Uterus (tissue), 4 donors: ENCODE results near the gene DDOST. TPM values are rescaled to one million over a fixed set of nuclear protein-coding genes. Genes with fewer than 3 reads are reported as not detected.

Source experiments
- DNase-seq, 2 donors: peaks; one replicate each; pipeline ENCODE4 v3.0.0-alpha.2; 2019 to 2020
- H3K27ac ChIP-seq, 2 donors: fragments of 200-600 bp; sonication (generic); 1 replicate in 1 of 2; 2 replicates in 1 of 2; pipeline ENCODE4 v1.5.1; 2016 to 2018
- H3K27me3 ChIP-seq, 2 donors: fragments of 200-600 bp; sonication (generic); one replicate each; pipeline ENCODE4 v1.5.1; 2018 to 2019; ENCODE audit warnings: control low read depth in 1 of 2
- H3K36me3 ChIP-seq, 2 donors: fragments of 200-600 bp; sonication (generic); one replicate each; pipeline ENCODE4 v1.5.1; 2019; ENCODE audit warnings: control low read depth in 1 of 2
- H3K4me1 ChIP-seq, 2 donors: fragments of 200-600 bp; sonication (generic); one replicate each; pipeline ENCODE4 v1.5.1; 2018 to 2019; ENCODE audit warnings: control low read depth in 1 of 2
- H3K4me3 ChIP-seq, 2 donors: fragments of 200-600 bp; sonication (generic); 1 replicate in 1 of 2; 2 replicates in 1 of 2; pipeline ENCODE4 v1.5.1; 2018 to 2019; ENCODE audit warnings: mild to moderate bottlenecking in 1 of 2
- H3K9me3 ChIP-seq, 2 donors: fragments of 200-600 bp; sonication (generic); one replicate each; pipeline ENCODE4 v1.5.1; 2019; ENCODE audit warnings: control low read depth in 1 of 2
- POLR2A ChIP-seq, 2 donors: fragments of 450-650 bp; IDR thresholded peaks; one replicate each; pipeline ENCODE4 v1.6.1; 2016; ENCODE audit warnings: antibody characterized with exemption in 2 of 2, mild to moderate bottlenecking in 1 of 2, moderate library complexity in 1 of 2
- intact Hi-C: fragments of 100-400 bp; cut with DNase I; formaldehyde crosslinking; loops from one replicate; pipeline ENCODE4 v1.15.1; 2023; ENCODE audit warnings: low total_unique reads
- total RNA-seq, 4 donors: library from RNA; depleted of rRNA in 3 of 4; stranded (reverse); fragments of >200 nt in 3 of 4; gene quantifications; one replicate each; pipeline versions ENCODE4 v1.1.0 to v1.2.4, GENCODE V29; 2014 to 2023
- TF ChIP-seq, protein P1 (sequence below), 4 experiments: fragments of 200-600 bp in 2 of 4; fragments of 450-650 bp in 2 of 4; sonication (generic) in 2 of 4; IDR thresholded peaks; one replicate each; pipeline ENCODE4 v1.5.1; 2016 to 2019; ENCODE audit warnings: antibody characterized with exemption in 4 of 4, mild to moderate bottlenecking in 2 of 4, moderate library complexity in 1 of 4
- donor health status: DM: yes; HTN: yes; CAD: no.

The DDOST gene
- total RNA-seq, 4 donors from 2014 or later, result 101 to 236 (median 123) TPM

DNA sequence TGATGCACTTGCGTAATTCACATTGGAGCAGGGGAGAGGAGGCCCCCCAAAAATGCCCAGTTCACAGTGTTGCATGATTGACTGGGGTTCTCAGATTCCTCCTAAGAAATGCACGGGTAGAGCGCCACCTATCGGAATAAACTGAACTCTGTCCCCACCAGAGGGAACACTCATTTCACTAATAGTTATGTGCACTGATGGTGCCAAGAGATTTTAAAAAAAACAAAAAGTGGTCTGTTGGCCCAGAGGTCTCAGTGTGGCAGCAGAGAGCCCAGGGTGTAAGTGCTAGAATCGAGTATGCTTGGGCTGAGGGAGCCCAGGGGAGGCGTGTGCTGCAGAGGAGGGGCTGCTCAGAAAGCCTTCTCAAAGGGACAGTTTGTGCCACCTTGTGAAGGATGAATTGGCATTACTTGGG lies 21.0 kb downstream of the DDOST start:
- intact Hi-C loops, result loop anchor here (10.0 kb wide), 1 partner anchor 115 kb away; no protein-coding TSS in a partner anchor
- Histone ChIP-seq H3K4me3 (no peak overlapping the region), H3K36me3 (no peaks in the 10 kb centered on the region), H3K9me3 (no peaks in the 10 kb centered on the region), H3K27ac (no peak overlapping the region), H3K27me3 (no peaks in the 10 kb centered on the region), H3K4me1 (no peaks in the 10 kb centered on the region)
- TF ChIP-seq POLR2A (IDR thresholded peaks at IDR 0.05), result no peak
- TF ChIP-seq, protein P1, sequence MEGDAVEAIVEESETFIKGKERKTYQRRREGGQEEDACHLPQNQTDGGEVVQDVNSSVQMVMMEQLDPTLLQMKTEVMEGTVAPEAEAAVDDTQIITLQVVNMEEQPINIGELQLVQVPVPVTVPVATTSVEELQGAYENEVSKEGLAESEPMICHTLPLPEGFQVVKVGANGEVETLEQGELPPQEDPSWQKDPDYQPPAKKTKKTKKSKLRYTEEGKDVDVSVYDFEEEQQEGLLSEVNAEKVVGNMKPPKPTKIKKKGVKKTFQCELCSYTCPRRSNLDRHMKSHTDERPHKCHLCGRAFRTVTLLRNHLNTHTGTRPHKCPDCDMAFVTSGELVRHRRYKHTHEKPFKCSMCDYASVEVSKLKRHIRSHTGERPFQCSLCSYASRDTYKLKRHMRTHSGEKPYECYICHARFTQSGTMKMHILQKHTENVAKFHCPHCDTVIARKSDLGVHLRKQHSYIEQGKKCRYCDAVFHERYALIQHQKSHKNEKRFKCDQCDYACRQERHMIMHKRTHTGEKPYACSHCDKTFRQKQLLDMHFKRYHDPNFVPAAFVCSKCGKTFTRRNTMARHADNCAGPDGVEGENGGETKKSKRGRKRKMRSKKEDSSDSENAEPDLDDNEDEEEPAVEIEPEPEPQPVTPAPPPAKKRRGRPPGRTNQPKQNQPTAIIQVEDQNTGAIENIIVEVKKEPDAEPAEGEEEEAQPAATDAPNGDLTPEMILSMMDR (IDR thresholded peaks at IDR 0.05), result peak; percentile 43 to 71 (median 62)
- DNase-seq, result peak in 1 of 2 donors; percentile 31

DNA sequence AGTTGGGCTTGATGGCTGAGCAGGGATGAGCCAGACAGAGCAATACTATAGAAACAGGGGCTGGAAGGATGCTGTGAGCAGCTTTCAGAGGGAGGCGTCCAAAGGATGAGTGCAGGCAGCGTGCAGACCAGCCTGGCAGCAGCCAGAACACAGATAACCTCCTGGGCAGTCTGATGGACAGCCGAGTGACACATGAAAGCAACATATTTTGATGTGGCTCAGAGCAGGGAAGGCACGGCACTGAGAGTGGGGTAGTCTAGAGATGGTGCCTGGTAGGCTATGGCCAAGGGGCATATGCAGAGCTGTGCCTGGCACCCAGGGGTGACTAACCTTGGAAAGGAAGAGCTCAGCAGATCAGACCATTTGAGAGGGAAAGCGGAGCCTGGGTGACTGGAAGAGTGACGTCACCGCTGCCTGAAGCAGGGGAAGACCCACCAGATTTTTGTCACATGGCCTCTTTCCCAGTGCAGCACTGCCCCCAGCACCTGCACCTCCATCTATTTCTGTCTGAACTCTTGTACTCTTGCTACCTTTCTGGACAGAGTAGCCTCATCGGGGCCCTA lies 24.3 kb downstream of the DDOST start:
- Histone ChIP-seq H3K27ac (no peak overlapping the region), H3K4me1 (peaks cover 0 to 5% of the 10 kb centered on the region in 2 donors), H3K27me3 (no peaks in the 10 kb centered on the region), H3K4me3 (no peak overlapping the region), H3K36me3 (no peaks in the 10 kb centered on the region), H3K9me3 (no peaks in the 10 kb centered on the region)
- TF ChIP-seq, protein P1 (IDR thresholded peaks at IDR 0.05), result no peak
- no peak for TF ChIP-seq POLR2A (IDR thresholded peaks at IDR 0.05)
- no peak for DNase-seq
- intact Hi-C loops, result no loop called here

DNA sequence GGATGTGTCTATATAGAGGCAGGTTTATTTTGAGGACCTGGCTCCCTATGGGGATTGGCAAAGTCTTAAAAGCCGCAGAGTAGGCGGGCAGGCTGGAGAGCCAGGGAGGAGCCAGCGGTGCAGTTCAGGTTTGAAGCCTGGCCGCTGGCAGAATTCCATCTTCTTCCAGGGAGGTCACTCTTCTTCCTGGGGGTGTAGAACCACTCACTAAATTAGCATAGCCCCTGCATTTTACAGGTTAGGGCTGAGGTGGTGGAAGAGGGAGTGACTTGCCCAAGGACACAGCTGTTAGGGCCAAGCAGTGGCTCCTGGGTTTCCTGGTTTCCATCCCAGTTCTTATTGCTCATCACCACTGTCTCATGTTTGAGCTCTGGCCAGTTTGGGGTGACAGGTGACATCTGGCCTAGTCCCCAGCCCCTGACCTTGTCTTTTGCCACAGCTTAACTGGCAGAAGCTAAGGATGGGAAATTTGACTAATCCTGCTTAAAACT lies 26.5 kb downstream of the DDOST start:
- H3K27me3 ChIP-seq, result no peaks in the 10 kb centered on the region
- intact Hi-C loops, result no loop called here
- peaks cover 0 to 5% of the 10 kb centered on the region in 2 donors for H3K4me1 ChIP-seq
- peak overlapping the region; percentile 53 to 97 for H3K4me3 ChIP-seq
- H3K9me3 ChIP-seq, result no peaks in the 10 kb centered on the region
- H3K36me3 ChIP-seq, result no peaks in the 10 kb centered on the region
- DNase-seq, result no peak
- TF ChIP-seq, protein P1 (IDR thresholded peaks at IDR 0.05), result no peak
- TF ChIP-seq POLR2A (IDR thresholded peaks at IDR 0.05), result no peak
- H3K27ac ChIP-seq, result peak overlapping the region; percentile 83 to 95

DNA sequence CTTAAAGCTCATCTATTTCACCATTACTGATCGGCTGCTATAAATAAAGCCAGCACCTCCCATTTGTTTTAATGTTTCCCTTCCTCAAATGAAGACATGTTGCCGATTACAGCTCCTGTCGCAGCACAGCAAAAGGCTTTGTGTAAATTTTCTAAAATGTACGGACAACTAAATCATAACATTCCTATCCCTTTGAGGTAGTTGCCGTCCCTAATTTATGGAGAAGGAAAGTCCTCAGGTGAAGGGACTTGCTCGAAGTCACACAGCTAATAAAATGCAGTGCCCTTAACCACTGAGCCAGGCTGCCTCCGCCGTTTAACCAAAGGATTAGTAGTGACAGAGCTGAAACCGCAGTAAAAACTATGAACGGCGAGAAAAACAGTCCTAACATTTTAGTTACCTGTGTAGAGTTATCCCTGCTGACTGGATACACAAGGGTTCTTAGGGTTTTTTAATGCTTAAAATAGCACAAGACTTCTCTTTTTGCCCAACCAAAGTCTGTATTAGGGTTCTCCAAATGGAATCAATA lies 27.0 kb downstream of the DDOST start:
- Histone ChIP-seq H3K4me1 (peaks cover 0 to 5% of the 10 kb centered on the region in 2 donors), H3K27me3 (no peaks in the 10 kb centered on the region), H3K27ac (peak overlapping the region; percentile 83 to 95), H3K4me3 (peak overlapping the region; percentile 53 to 97), H3K36me3 (no peaks in the 10 kb centered on the region), H3K9me3 (no peaks in the 10 kb centered on the region)
- intact Hi-C loops, result no loop called here
- TF ChIP-seq, protein P1 (IDR thresholded peaks at IDR 0.05), result peak in 1 of 4 experiments; percentile 0
- no peak for TF ChIP-seq POLR2A (IDR thresholded peaks at IDR 0.05)
- DNase-seq, result no peak
